Naive thymus-derived CD4-positive, alpha-beta T cell (primary cell): ENCODE measurements around the gene KSR1. TPM values are rescaled to one million over a fixed set of nuclear protein-coding genes. Genes with fewer than 3 reads are reported as not detected.

Experiments used
- ATAC-seq: fragments of 150-1000 bp; cut with Tn5 transposase; 2 replicates; pipeline ENCODE4 v1.10.0; 2021; ENCODE audit warnings: mild to moderate bottlenecking, moderate library complexity
- CTCF ChIA-PET: fragments of 350-600 bp; sonication (Branson Sonifier 250); formaldehyde crosslinking; loops from one replicate; lab custom pipeline; 2021; ENCODE audit warnings: antibody characterized with exemption; lab: Charles Lee
- POLR2A ChIA-PET: fragments of 350-600 bp; sonication (Branson Sonifier 250); formaldehyde crosslinking; loops from one replicate; lab custom pipeline; 2021; ENCODE audit warnings: antibody characterized with exemption, inconsistent platforms; lab: Charles Lee
- DNase-seq, 9 donors: peaks; one replicate each; pipeline versions ENCODE4 v3.0.0 to v3.0.0-alpha.2; 2020 to 2022; ENCODE audit warnings: mixed read lengths in 1 of 9
- H3K27ac ChIP-seq: one replicate; pipeline ENCODE4 v1.7.0; 2013; ENCODE audit warnings: mild to moderate bottlenecking, low read depth, low read length, moderate library complexity
- H3K27me3 ChIP-seq, 2 donors: one replicate each; pipeline ENCODE4 v1.7.0; 2013; ENCODE audit warnings: low read length in 2 of 2, mild to moderate bottlenecking in 2 of 2, moderate library complexity in 2 of 2; ENCODE audit not compliant: control insufficient read depth in 2 of 2, insufficient read depth in 2 of 2
- H3K36me3 ChIP-seq, 3 experiments: 1 replicate in 2 of 3; 2 replicates in 1 of 3; pipeline ENCODE4 v1.7.0; 2013; ENCODE audit warnings: low read length in 3 of 3, mild to moderate bottlenecking in 3 of 3, moderate library complexity in 1 of 3; ENCODE audit not compliant: insufficient read depth in 3 of 3, control insufficient read depth in 2 of 3
- H3K4me1 ChIP-seq, 2 donors: one replicate each; pipeline ENCODE4 v1.7.0; 2013; ENCODE audit warnings: low read length in 2 of 2, mild to moderate bottlenecking in 2 of 2, moderate library complexity in 1 of 2; ENCODE audit not compliant: control insufficient read depth in 2 of 2, insufficient read depth in 2 of 2
- H3K4me3 ChIP-seq: 2 replicates; pipeline ENCODE4 v1.7.0; 2013; ENCODE audit warnings: mild to moderate bottlenecking, low read length
- H3K9me3 ChIP-seq, 3 experiments: 1 replicate in 2 of 3; 2 replicates in 1 of 3; pipeline ENCODE4 v1.7.0; 2013; ENCODE audit warnings: low read length in 3 of 3; ENCODE audit not compliant: control insufficient read depth in 2 of 3
- H3K27ac Mint-ChIP-seq, 9 donors: one replicate each; pipeline ENCODE4 v1.8.0; 2020 to 2022; ENCODE audit warnings: mixed read lengths in 9 of 9, mild to moderate bottlenecking in 8 of 9, moderate library complexity in 5 of 9, inconsistent platforms in 2 of 9
- H3K27me3 Mint-ChIP-seq, 5 donors: one replicate each; pipeline ENCODE4 v1.8.0; 2021 to 2022; ENCODE audit warnings: mixed read lengths in 5 of 5, mild to moderate bottlenecking in 1 of 5
- H3K36me3 Mint-ChIP-seq, 5 donors: one replicate each; pipeline ENCODE4 v1.8.0; 2020 to 2022; ENCODE audit warnings: mixed read lengths in 5 of 5, mild to moderate bottlenecking in 3 of 5, inconsistent platforms in 1 of 5
- H3K4me1 Mint-ChIP-seq, 7 donors: one replicate each; pipeline ENCODE4 v1.8.0; 2020 to 2022; ENCODE audit warnings: mixed read lengths in 7 of 7, mild to moderate bottlenecking in 3 of 7, inconsistent platforms in 1 of 7
- H3K4me3 Mint-ChIP-seq, 10 donors: one replicate each; pipeline ENCODE4 v1.8.0; 2020 to 2022; ENCODE audit warnings: mild to moderate bottlenecking in 10 of 10, mixed read lengths in 10 of 10, moderate library complexity in 6 of 10, inconsistent platforms in 2 of 10
- H3K9me3 Mint-ChIP-seq, 11 donors: one replicate each; pipeline ENCODE4 v1.8.0; 2020 to 2022; ENCODE audit warnings: mixed read lengths in 11 of 11, mild to moderate bottlenecking in 4 of 11, inconsistent platforms in 1 of 11, moderate library complexity in 1 of 11
- intact Hi-C, 2 donors: fragments of 100-400 bp; cut with micrococcal nuclease; formaldehyde crosslinking; loops; one replicate each; pipeline ENCODE4 v1.15.1; 2023
- polyA plus RNA-seq, 2 donors: library from polyadenylated mRNA; unstranded; fragments of 300-500 nt; fragmentation: Illumina TruSeq; gene quantifications; one replicate each; pipeline ENCODE4 v1.2.3, GENCODE V29; 2021
- total RNA-seq, 6 experiments: library from RNA in 5 of 6; stranded (reverse) in 5 of 6; gene quantifications; 1 replicate in 5 of 6; 2 replicates in 1 of 6; pipeline ENCODE4 v1.2.3 and lab custom pipeline; 2021 to 2026

Gene KSR1
- total and polyA plus RNA-seq, 7 experiments from 2014 or later, result 0.52 to 96.4 (median 23.3) TPM

GRCh38 chr17:27473190-27473747 lies 17.0 kb downstream of the KSR1 start:
- no peaks in the 10 kb centered on the region for H3K9me3 Mint-ChIP-seq
- DNase-seq, result no peak
- peak overlapping the region; percentile 11 for H3K4me3 ChIP-seq
- peak overlapping the region; percentile 76 to 97 (median 89) for H3K27ac Mint-ChIP-seq
- no peaks in the 10 kb centered on the region for H3K27me3 Mint-ChIP-seq
- ChIA-PET POLR2A (interaction anchor here (1.1 kb wide), 1 partner anchor 17 kb away, joined by 3 read pairs; the partner anchor contains the start of gene KSR1), CTCF (interaction anchor here (0.5 kb wide), 1 partner anchor 36 kb away, joined by 3 read pairs; no protein-coding TSS in a partner anchor)
- H3K9me3 ChIP-seq, result no peaks in the 10 kb centered on the region
- no peak for ATAC-seq
- peaks cover 0 to 12% (median 0%) of the 10 kb centered on the region in 5 donors for H3K36me3 Mint-ChIP-seq
- H3K4me3 Mint-ChIP-seq, result peak overlapping the region; percentile 4 to 86 (median 64)
- H3K27ac ChIP-seq, result peak overlapping the region; percentile 43
- H3K36me3 ChIP-seq, result no peaks in the 10 kb centered on the region
- H3K4me1 Mint-ChIP-seq, result peaks cover 41 to 89% (median 49%) of the 10 kb centered on the region in 7 donors
- no peaks in the 10 kb centered on the region for H3K27me3 ChIP-seq
- peaks cover 19 to 44% of the 10 kb centered on the region in 2 donors for H3K4me1 ChIP-seq
- intact Hi-C loops, result loop anchor here (1.0 to 10.0 kb wide), 8 partner anchors 8 to 181 kb away; partner anchors contain the start of genes KSR1 (in 1 of the 2) and WSB1 (in 1 of the 2)

- H3K4me1 Mint-ChIP-seq, result peaks cover 41 to 89% (median 49%) of the 10 kb centered on the region in 7 donors
- peak overlapping the region; percentile 76 to 97 (median 89) for H3K27ac Mint-ChIP-seq
- H3K27ac ChIP-seq, result peak overlapping the region; percentile 43
- no peaks in the 10 kb centered on the region for H3K27me3 ChIP-seq
- ATAC-seq (peak; percentile 85), DNase-seq (peak in 6 of 9 donors; percentile 12 to 76 (median 18))
- H3K4me1 ChIP-seq, result peaks cover 19 to 44% of the 10 kb centered on the region in 2 donors
- peak overlapping the region; percentile 11 for H3K4me3 ChIP-seq
- no peaks in the 10 kb centered on the region for H3K9me3 Mint-ChIP-seq
- peaks cover 0 to 14% (median 0%) of the 10 kb centered on the region in 5 donors for H3K36me3 Mint-ChIP-seq
- no peaks in the 10 kb centered on the region for H3K9me3 ChIP-seq
- H3K4me3 Mint-ChIP-seq, result peak overlapping the region; percentile 16 to 86 (median 64)
- ChIA-PET POLR2A (interaction anchor here (0.5 to 1.1 kb wide), 3 partner anchors 14 to 19 kb away, joined by 3 read pairs; partner anchors contain the start of gene KSR1), CTCF (interaction anchor here (1.1 kb wide), 1 partner anchor 19 kb away, joined by 4 read pairs; no protein-coding TSS in a partner anchor)
- no peaks in the 10 kb centered on the region for H3K27me3 Mint-ChIP-seq
- H3K36me3 ChIP-seq, result no peaks in the 10 kb centered on the region
- intact Hi-C loops, result loop anchor here (1.0 to 10.0 kb wide), 10 partner anchors 7 to 182 kb away; partner anchors contain the start of genes KSR1 (in 1 of the 2) and WSB1 (in 1 of the 2)
Measured at GRCh38 chr17:27473748-27474609, 17.7 kb downstream of the KSR1 start.

- Mint-ChIP-seq H3K36me3 (peaks cover 0 to 18% (median 0%) of the 10 kb centered on the region in 5 donors), H3K4me3 (peak overlapping the region in 3 of 10 donors; percentile 17 to 86 (median 45)), H3K4me1 (peaks cover 49 to 90% (median 58%) of the 10 kb centered on the region in 7 donors), H3K27me3 (no peaks in the 10 kb centered on the region), H3K27ac (peak overlapping the region in 7 of 9 donors; percentile 57 to 97 (median 89)), H3K9me3 (peaks cover 0 to 2% (median 0%) of the 10 kb centered on the region in 11 donors)
- no peaks in the 10 kb centered on the region for H3K27me3 ChIP-seq
- no peaks in the 10 kb centered on the region for H3K36me3 ChIP-seq
- no peak overlapping the region for H3K27ac ChIP-seq
- CTCF ChIA-PET, result interaction anchor here (1.1 kb wide), 1 partner anchor 20 kb away, joined by 4 read pairs; no protein-coding TSS in a partner anchor
- DNase-seq, result peak in 1 of 9 donors; percentile 56
- no peak for ATAC-seq
- peaks cover 24 to 44% of the 10 kb centered on the region in 2 donors for H3K4me1 ChIP-seq
- no peak overlapping the region for H3K4me3 ChIP-seq
- H3K9me3 ChIP-seq, result no peaks in the 10 kb centered on the region
- POLR2A ChIA-PET, result interaction anchor here (0.9 kb wide), 1 partner anchor 15 kb away, joined by 3 read pairs; no protein-coding TSS in a partner anchor
- intact Hi-C loops, result loop anchor here in 1 of 2 donors (10.0 kb wide), 1 partner anchor 70 kb away; no protein-coding TSS in a partner anchor
Measured at GRCh38 chr17:27475070-27475673, 18.9 kb downstream of the KSR1 start.

DNA sequence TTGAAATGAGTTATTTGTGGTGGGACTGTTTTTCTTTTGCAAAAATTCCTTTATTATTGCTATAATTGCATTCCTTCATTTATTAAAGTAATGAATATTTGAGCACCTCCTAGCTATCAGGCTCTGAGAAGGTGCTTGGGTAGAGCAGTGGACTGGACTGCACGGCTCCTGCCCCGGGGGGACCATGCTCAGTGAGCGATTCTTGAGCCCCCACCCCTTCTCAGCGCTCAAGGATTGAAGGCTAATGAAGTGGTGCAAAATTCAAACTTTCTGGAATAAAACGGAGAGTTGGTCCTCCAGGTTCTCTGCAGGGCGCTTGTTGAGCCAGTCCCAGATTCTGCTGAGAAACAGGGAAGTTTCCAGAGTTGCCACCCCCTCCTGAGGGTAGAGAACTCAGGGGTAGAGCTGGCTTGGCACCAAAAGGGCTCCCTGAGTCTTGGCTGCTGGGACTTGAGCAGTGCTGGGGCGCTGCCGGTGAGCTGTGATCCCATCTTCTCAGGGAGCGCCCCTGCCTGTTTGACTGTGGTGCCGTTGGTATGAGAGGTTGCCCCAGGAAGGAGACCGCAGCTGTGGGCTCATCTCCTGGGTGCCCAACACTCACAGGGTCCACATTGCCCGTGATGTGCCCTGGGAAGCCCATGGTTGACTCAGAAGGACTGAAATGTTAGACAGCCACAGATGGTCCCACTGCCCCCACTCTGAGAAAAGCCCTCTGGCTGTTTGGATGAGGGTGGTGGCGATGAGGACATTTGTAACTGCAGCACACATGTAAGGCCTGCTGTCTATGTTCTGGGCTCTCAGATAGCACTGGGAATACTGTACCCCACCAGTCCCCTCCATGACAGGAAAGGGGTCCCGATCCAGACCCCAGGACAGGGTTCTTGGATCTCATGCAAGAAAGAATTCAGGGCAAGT lies 20.0 kb downstream of the KSR1 start:
- peaks cover 26 to 49% of the 10 kb centered on the region in 2 donors for H3K4me1 ChIP-seq
- intact Hi-C loops, result loop anchor here in 1 of 2 donors (10.0 kb wide), 1 partner anchor 69 kb away; no protein-coding TSS in a partner anchor
- no peaks in the 10 kb centered on the region for H3K27me3 ChIP-seq
- no peak overlapping the region for H3K27ac ChIP-seq
- Mint-ChIP-seq H3K27me3 (no peaks in the 10 kb centered on the region), H3K4me3 (peak overlapping the region in 1 of 10 donors; percentile 86), H3K9me3 (peaks cover 0 to 2% (median 0%) of the 10 kb centered on the region in 11 donors), H3K27ac (peak overlapping the region in 1 of 9 donors; percentile 97), H3K4me1 (peaks cover 46 to 92% (median 64%) of the 10 kb centered on the region in 7 donors), H3K36me3 (peaks cover 0 to 15% (median 0%) of the 10 kb centered on the region in 5 donors)
- no peak for DNase-seq
- ChIA-PET CTCF (no interaction called here), POLR2A (no interaction called here)
- no peak for ATAC-seq
- H3K36me3 ChIP-seq, result no peaks in the 10 kb centered on the region
- no peaks in the 10 kb centered on the region for H3K9me3 ChIP-seq
- H3K4me3 ChIP-seq, result no peak overlapping the region

- H3K27me3 Mint-ChIP-seq, result no peaks in the 10 kb centered on the region
- ChIA-PET POLR2A (no interaction called here), CTCF (no interaction called here)
- no peak for DNase-seq
- Histone ChIP-seq H3K9me3 (no peaks in the 10 kb centered on the region), H3K36me3 (no peaks in the 10 kb centered on the region), H3K4me1 (peaks cover 32 to 44% of the 10 kb centered on the region in 2 donors), H3K4me3 (no peak overlapping the region), H3K27me3 (no peaks in the 10 kb centered on the region), H3K27ac (no peak overlapping the region)
- H3K36me3 Mint-ChIP-seq, result peaks cover 0 to 15% (median 0%) of the 10 kb centered on the region in 5 donors
- H3K4me1 Mint-ChIP-seq, result peaks cover 47 to 92% (median 64%) of the 10 kb centered on the region in 7 donors
- ATAC-seq, result no peak
- H3K27ac Mint-ChIP-seq, result peak overlapping the region in 2 of 9 donors; percentile 20 to 68
- peak overlapping the region in 1 of 10 donors; percentile 44 for H3K4me3 Mint-ChIP-seq
- peaks cover 0 to 2% (median 0%) of the 10 kb centered on the region in 11 donors for H3K9me3 Mint-ChIP-seq
- intact Hi-C loops, result loop anchor here in 1 of 2 donors (10.0 kb wide), 1 partner anchor 68 kb away; no protein-coding TSS in a partner anchor
Measured at GRCh38 chr17:27477050-27477888, 21.0 kb downstream of the KSR1 start.
